DND-41 (cell line): Measurements from ENCODE around the gene MAN2B2.

Experiments used
- EZH2 ChIP-seq: IDR thresholded peaks from 3 replicates; pipeline ENCODE4 v1.6.1; 2012; ENCODE audit warnings: borderline replicate concordance, low read depth, mild to moderate bottlenecking, moderate library complexity, low read length, inconsistent platforms; ENCODE audit not compliant: severe bottlenecking
- TF ChIP-seq, protein P1 (sequence below): IDR thresholded peaks from 2 replicates; pipeline ENCODE4 v1.5.1; 2012; ENCODE audit warnings: borderline replicate concordance, low read length, moderate library complexity, mild to moderate bottlenecking; ENCODE audit not compliant: poor library complexity, severe bottlenecking; ENCODE audit errors: extremely low read depth

DNA sequence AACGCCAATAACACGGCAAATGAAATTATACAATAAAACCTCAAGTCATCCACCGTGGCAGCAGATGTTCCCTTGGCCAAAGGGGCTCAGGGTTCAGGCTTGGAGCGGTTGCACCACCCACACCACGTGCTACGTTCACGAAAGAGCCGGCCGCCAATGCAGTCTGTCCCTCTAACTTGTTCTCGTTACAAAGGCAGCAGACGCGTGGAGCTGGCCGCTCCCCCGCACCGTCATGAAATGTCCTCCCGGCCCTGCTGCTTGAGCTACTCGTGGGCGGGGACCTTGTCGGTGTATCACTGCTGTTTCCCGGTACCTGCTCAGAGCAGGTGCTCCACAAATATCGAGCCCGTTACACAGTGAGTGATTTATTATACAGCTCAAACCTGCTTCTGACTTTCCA, 36.4 kb upstream of the MAN2B2 start:
- TF ChIP-seq EZH2 = no peak
- TF ChIP-seq, protein P1, sequence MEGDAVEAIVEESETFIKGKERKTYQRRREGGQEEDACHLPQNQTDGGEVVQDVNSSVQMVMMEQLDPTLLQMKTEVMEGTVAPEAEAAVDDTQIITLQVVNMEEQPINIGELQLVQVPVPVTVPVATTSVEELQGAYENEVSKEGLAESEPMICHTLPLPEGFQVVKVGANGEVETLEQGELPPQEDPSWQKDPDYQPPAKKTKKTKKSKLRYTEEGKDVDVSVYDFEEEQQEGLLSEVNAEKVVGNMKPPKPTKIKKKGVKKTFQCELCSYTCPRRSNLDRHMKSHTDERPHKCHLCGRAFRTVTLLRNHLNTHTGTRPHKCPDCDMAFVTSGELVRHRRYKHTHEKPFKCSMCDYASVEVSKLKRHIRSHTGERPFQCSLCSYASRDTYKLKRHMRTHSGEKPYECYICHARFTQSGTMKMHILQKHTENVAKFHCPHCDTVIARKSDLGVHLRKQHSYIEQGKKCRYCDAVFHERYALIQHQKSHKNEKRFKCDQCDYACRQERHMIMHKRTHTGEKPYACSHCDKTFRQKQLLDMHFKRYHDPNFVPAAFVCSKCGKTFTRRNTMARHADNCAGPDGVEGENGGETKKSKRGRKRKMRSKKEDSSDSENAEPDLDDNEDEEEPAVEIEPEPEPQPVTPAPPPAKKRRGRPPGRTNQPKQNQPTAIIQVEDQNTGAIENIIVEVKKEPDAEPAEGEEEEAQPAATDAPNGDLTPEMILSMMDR = no peak
